K562 (cell line): ENCODE measurements around the gene APBA2. TPM values are rescaled to one million over a fixed set of nuclear protein-coding genes. Genes with fewer than 3 reads are reported as not detected.

Experiments
- CCAR2 ChIP-seq: fragments of 200-400 bp; formaldehyde crosslinking; IDR thresholded peaks from 2 replicates; pipeline ENCODE4 v1.6.1; 2017; ENCODE audit warnings: mild to moderate bottlenecking, low read depth, low read length
- ELF4 ChIP-seq: fragments of 450-650 bp; formaldehyde crosslinking; IDR thresholded peaks from 2 replicates; pipeline ENCODE4 v1.4.0; 2022; ENCODE audit warnings: missing genetic modification characterization
- FOXK1 ChIP-seq: sonication (generic); formaldehyde crosslinking; IDR thresholded peaks from 2 replicates; pipeline ENCODE4 v1.8.0; 2022; ENCODE audit warnings: missing genetic modification reagents, mild to moderate bottlenecking, borderline replicate concordance
- GATAD2A ChIP-seq: fragments of 450-650 bp; IDR thresholded peaks from 2 replicates; pipeline ENCODE4 v1.6.1; 2017
- KAT8 ChIP-seq: fragments of 450-650 bp; IDR thresholded peaks from 2 replicates; pipeline ENCODE4 v1.6.1; 2016; ENCODE audit warnings: low read depth, mild to moderate bottlenecking
- LEF1 ChIP-seq: fragments of 450-650 bp; IDR thresholded peaks from 2 replicates; pipeline ENCODE4 v1.6.1; 2016; ENCODE audit warnings: mild to moderate bottlenecking
- MTA3 ChIP-seq: fragments of 450-650 bp; formaldehyde crosslinking; IDR thresholded peaks from 2 replicates; pipeline ENCODE4 v1.6.1; 2017; ENCODE audit warnings: mild to moderate bottlenecking, borderline replicate concordance
- RAD51 ChIP-seq: fragments of 450-650 bp; IDR thresholded peaks from 2 replicates; pipeline ENCODE4 v1.7.1; 2016; ENCODE audit warnings: low read depth, mild to moderate bottlenecking, borderline replicate concordance
- RNF219 ChIP-seq: fragments of 250-450 bp; sonication (Bioruptor Pico); IDR thresholded peaks from 2 replicates; pipeline ENCODE4 v1.5.0; 2022; ENCODE audit warnings: mild to moderate bottlenecking
- RREB1 ChIP-seq: fragments of 250-450 bp; sonication (Bioruptor Pico); IDR thresholded peaks from 2 replicates; pipeline ENCODE4 v1.4.0; 2020
- TCFL5 ChIP-seq: fragments of 250-450 bp; sonication (Bioruptor Pico); conservative IDR thresholded peaks from 2 replicates; pipeline ENCODE4 v1.6.1; 2021; ENCODE audit warnings: mild to moderate bottlenecking, moderate library complexity, matching md5 sums
- ZBTB7A ChIP-seq: IDR thresholded peaks from 2 replicates; pipeline ENCODE4 v1.6.1; 2011; ENCODE audit warnings: low read depth, mild to moderate bottlenecking, low read length, moderate library complexity, borderline replicate concordance; ENCODE audit not compliant: control insufficient read depth
- ZNF253 ChIP-seq: fragments of 250-450 bp; sonication (Bioruptor Pico); conservative IDR thresholded peaks from 2 replicates; pipeline ENCODE4 v1.6.1; 2021; ENCODE audit warnings: mild to moderate bottlenecking
- polyA plus RNA-seq, 8 experiments: library from polyadenylated mRNA; depleted of rRNA in 4 of 8; stranded (reverse) in 5 of 8; unstranded in 3 of 8; fragments of >200 nt; fragmentation: Nextera tagmentation in 2 of 8; fragmentation: Illumina TruSeq in 1 of 8; extraction: Ambion mirVana in 2 of 8; extraction: Trizol in 1 of 8; gene quantifications; 2 replicates each; pipeline versions ENCODE4 v1.2.1 to v1.2.3, GENCODE V29; 2011 to 2014; ENCODE audit warnings: inconsistent platforms in 1 of 8, missing spikeins in 1 of 8
- total RNA-seq, 7 experiments: library from RNA; depleted of rRNA in 6 of 7; stranded (reverse); fragments of >200 nt in 6 of 7; fragmentation: Illumina TruSeq in 2 of 7; extraction: Trizol in 2 of 7; gene quantifications; 2 replicates each; pipeline versions ENCODE4 v1.2.1 to v1.2.3, GENCODE V29; 2011 to 2021; ENCODE audit warnings: low replicate concordance in 1 of 7
- TF ChIP-seq, protein P1 (sequence below): sonication (generic); formaldehyde crosslinking; IDR thresholded peaks from 2 replicates; pipeline ENCODE4 v1.5.0; 2020; ENCODE audit warnings: missing genetic modification reagents
- TF ChIP-seq, protein P2 (sequence below): sonication (generic); formaldehyde crosslinking; IDR thresholded peaks from 2 replicates; pipeline ENCODE4 v1.8.1; 2023; ENCODE audit warnings: mild to moderate bottlenecking, missing genetic modification reagents

APBA2 gene
- total and polyA plus RNA-seq, 9 of the 15 experiments (the other 6 are each of a cell fraction or from before 2014, with no cell fraction given) = 0.24 to 40.9 (median 25.2) TPM

DNA sequence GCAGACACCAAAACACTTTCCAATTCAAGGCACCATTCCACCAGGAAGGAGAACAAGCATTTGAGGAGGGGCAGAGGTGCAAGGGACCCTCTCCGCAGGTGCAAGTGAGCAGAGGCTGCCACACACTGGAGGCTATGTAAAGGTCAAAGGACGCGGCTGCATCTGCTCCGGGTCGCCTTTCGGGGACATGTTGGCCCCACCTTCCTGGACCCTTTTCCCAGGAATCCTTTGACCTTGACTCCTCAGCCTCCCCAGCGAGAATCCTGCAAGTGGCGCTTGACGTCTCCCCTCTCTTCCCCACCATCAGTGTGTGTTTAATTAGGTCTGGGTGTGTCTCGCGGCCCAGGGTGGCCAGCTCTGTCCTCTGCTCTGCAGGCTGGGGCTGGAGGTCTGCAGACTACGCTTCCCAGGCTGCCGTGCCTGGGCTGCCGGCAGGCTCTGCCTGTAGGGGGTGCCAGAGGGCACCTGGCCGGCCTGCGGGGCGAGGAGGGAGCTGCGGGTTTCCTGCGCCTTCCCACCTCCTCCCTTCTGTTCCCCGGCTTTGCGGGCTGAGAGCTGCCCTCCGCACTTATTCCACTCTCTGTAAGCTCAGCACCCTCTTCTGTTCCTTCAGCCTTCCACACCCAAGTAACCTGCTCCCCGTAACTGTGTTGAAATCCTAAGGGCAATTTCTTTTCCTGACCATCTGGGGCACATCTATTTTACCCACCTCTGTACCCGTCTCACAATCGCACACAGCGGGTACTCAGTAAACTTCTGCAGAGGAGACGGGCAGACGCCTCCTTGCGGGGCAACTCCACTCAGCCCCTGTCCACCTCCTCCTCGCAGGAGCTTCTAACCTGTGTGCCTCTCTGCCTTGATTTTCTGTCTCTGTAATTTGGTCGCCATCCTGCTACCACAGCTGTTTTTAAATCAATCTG is 254.0 kb downstream of the APBA2 start (continued):
- TF ChIP-seq MTA3 = no peak
- no peak for TF ChIP-seq ZNF253 (CRISPR knock-in tag)
- TF ChIP-seq RAD51 = no peak
- TF ChIP-seq, protein P1, sequence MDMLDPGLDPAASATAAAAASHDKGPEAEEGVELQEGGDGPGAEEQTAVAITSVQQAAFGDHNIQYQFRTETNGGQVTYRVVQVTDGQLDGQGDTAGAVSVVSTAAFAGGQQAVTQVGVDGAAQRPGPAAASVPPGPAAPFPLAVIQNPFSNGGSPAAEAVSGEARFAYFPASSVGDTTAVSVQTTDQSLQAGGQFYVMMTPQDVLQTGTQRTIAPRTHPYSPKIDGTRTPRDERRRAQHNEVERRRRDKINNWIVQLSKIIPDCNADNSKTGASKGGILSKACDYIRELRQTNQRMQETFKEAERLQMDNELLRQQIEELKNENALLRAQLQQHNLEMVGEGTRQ = no peak
- no peak for TF ChIP-seq KAT8
- TF ChIP-seq CCAR2 = no peak
- TF ChIP-seq, protein P2, sequence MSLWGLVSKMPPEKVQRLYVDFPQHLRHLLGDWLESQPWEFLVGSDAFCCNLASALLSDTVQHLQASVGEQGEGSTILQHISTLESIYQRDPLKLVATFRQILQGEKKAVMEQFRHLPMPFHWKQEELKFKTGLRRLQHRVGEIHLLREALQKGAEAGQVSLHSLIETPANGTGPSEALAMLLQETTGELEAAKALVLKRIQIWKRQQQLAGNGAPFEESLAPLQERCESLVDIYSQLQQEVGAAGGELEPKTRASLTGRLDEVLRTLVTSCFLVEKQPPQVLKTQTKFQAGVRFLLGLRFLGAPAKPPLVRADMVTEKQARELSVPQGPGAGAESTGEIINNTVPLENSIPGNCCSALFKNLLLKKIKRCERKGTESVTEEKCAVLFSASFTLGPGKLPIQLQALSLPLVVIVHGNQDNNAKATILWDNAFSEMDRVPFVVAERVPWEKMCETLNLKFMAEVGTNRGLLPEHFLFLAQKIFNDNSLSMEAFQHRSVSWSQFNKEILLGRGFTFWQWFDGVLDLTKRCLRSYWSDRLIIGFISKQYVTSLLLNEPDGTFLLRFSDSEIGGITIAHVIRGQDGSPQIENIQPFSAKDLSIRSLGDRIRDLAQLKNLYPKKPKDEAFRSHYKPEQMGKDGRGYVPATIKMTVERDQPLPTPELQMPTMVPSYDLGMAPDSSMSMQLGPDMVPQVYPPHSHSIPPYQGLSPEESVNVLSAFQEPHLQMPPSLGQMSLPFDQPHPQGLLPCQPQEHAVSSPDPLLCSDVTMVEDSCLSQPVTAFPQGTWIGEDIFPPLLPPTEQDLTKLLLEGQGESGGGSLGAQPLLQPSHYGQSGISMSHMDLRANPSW (CRISPR knock-in tag) = no peak
- TF ChIP-seq RNF219 (CRISPR knock-in tag) = no peak
- no peak for TF ChIP-seq RREB1 (CRISPR knock-in tag)
- TF ChIP-seq ZBTB7A = peak; percentile 18; the same call in 1 of the 2 replicates
- no peak for TF ChIP-seq LEF1
- TF ChIP-seq ELF4 (CRISPR knock-in tag) = no peak
- no peak for TF ChIP-seq GATAD2A
- TF ChIP-seq FOXK1 = no peak
- no peak for TF ChIP-seq TCFL5 (CRISPR knock-in tag)
